H9 (cell line): ENCODE data around the gene ADPRH. TPM values are rescaled to one million over a fixed set of nuclear protein-coding genes. Genes with fewer than 3 reads are reported as not detected.

Source experiments
- DNase-seq: peaks from one replicate; pipeline ENCODE4 v3.0.0-alpha.2; 2017
- H2AFZ ChIP-seq: one replicate; pipeline ENCODE4 v1.6.1; 2013; ENCODE audit warnings: mild to moderate bottlenecking, low read length, control low read depth, moderate library complexity
- H2AK5ac ChIP-seq: 2 replicates; pipeline ENCODE4 v1.6.1; 2013; ENCODE audit warnings: low read length, control low read depth, mixed read lengths; ENCODE audit not compliant: insufficient read length
- H2BK120ac ChIP-seq: one replicate; pipeline ENCODE4 v1.6.1; 2013; ENCODE audit warnings: low read depth, mild to moderate bottlenecking, low read length, control low read depth, inconsistent platforms; ENCODE audit not compliant: poor library complexity, severe bottlenecking
- H2BK12ac ChIP-seq: 2 replicates; pipeline ENCODE4 v1.6.1; 2013; ENCODE audit warnings: low read length, control low read depth, mixed read lengths, low read depth; ENCODE audit not compliant: insufficient read length
- H2BK15ac ChIP-seq: 2 replicates; pipeline ENCODE4 v1.6.1; 2013; ENCODE audit warnings: low read depth, low read length, control low read depth
- H2BK20ac ChIP-seq: one replicate; pipeline ENCODE4 v1.6.1; 2013; ENCODE audit warnings: low read depth, mild to moderate bottlenecking, low read length, control low read depth, inconsistent platforms; ENCODE audit not compliant: poor library complexity, severe bottlenecking
- H2BK5ac ChIP-seq: 2 replicates; pipeline ENCODE4 v1.6.1; 2013; ENCODE audit warnings: low read length, control low read depth, mixed read lengths; ENCODE audit not compliant: insufficient read length
- H3K14ac ChIP-seq: 2 replicates; pipeline ENCODE4 v1.6.1; 2013; ENCODE audit warnings: low read length, control low read depth; ENCODE audit not compliant: insufficient read depth
- H3K18ac ChIP-seq: 2 replicates; pipeline ENCODE4 v1.6.1; 2013; ENCODE audit warnings: low read depth, mild to moderate bottlenecking, mixed read lengths, low read length, control low read depth; ENCODE audit not compliant: insufficient read length
- H3K23ac ChIP-seq: 2 replicates; pipeline ENCODE4 v1.6.1; 2013; ENCODE audit warnings: low read length, control low read depth, mixed read lengths, low read depth; ENCODE audit not compliant: insufficient read length
- H3K23me2 ChIP-seq: 2 replicates; pipeline ENCODE4 v1.6.1; 2013; ENCODE audit warnings: low read depth, mild to moderate bottlenecking, mixed read lengths, low read length, control low read depth; ENCODE audit not compliant: insufficient read length, poor library complexity, severe bottlenecking
- H3K27ac ChIP-seq: 2 replicates; pipeline ENCODE4 v1.5.1; 2013; ENCODE audit warnings: low read length, control low read depth, mixed read lengths, low read depth; ENCODE audit not compliant: insufficient read length
- H3K27me3 ChIP-seq: 2 replicates; pipeline ENCODE4 v1.6.1; 2013; ENCODE audit warnings: low read length, control low read depth, inconsistent platforms; ENCODE audit not compliant: insufficient read depth
- H3K4ac ChIP-seq: 2 replicates; pipeline ENCODE4 v1.6.1; 2013; ENCODE audit warnings: low read depth, mild to moderate bottlenecking, control low read depth, inconsistent platforms, low read length, moderate library complexity
- H3K4me1 ChIP-seq: 2 replicates; pipeline ENCODE4 v1.6.1; 2013; ENCODE audit warnings: low read length, control low read depth, inconsistent platforms; ENCODE audit not compliant: insufficient read depth
- H3K4me2 ChIP-seq: 2 replicates; pipeline ENCODE4 v1.6.1; 2013; ENCODE audit warnings: low read length, control low read depth, mixed read lengths; ENCODE audit not compliant: insufficient read length, insufficient read depth
- H3K56ac ChIP-seq: 2 replicates; pipeline ENCODE4 v1.6.1; 2013; ENCODE audit warnings: low read depth, mild to moderate bottlenecking, mixed read lengths, low read length, control low read depth; ENCODE audit not compliant: insufficient read length
- H3K79me1 ChIP-seq: 2 replicates; pipeline ENCODE4 v1.6.1; 2013; ENCODE audit warnings: low read depth, mild to moderate bottlenecking, moderate library complexity, low read length, control low read depth, inconsistent platforms; ENCODE audit not compliant: insufficient read depth, poor library complexity, severe bottlenecking
- H3K79me2 ChIP-seq: 2 replicates; pipeline ENCODE4 v1.6.1; 2013; ENCODE audit warnings: low read length, control low read depth, inconsistent platforms; ENCODE audit not compliant: insufficient read depth
- H3K9ac ChIP-seq: 2 replicates; pipeline ENCODE4 v1.6.1; 2013; ENCODE audit warnings: low read length, control low read depth, mixed read lengths; ENCODE audit not compliant: insufficient read length; ENCODE audit errors: extremely low read depth
- H3K9me3 ChIP-seq: one replicate; pipeline ENCODE4 v1.6.1; 2013; ENCODE audit warnings: low read depth, low read length, inconsistent platforms; ENCODE audit not compliant: control insufficient read depth
- H3T11ph ChIP-seq: one replicate; pipeline ENCODE4 v1.6.1; 2013; ENCODE audit warnings: mild to moderate bottlenecking, low read length, control low read depth, inconsistent platforms
- H4K20me1 ChIP-seq: one replicate; pipeline ENCODE4 v1.6.1; 2013; ENCODE audit not compliant: control insufficient read depth, insufficient read length, insufficient read depth
- H4K5ac ChIP-seq: 2 replicates; pipeline ENCODE4 v1.6.1; 2013; ENCODE audit warnings: low read depth, mild to moderate bottlenecking, mixed read lengths, low read length, control low read depth; ENCODE audit not compliant: insufficient read length
- H4K8ac ChIP-seq: replicated peaks from 2 replicates; pipeline ENCODE4 v1.6.1; 2013; ENCODE audit warnings: low read length, control low read depth, mixed read lengths, low read depth; ENCODE audit not compliant: insufficient read length
- H4K91ac ChIP-seq: 2 replicates; pipeline ENCODE4 v1.6.1; 2013; ENCODE audit warnings: low read depth, mild to moderate bottlenecking, moderate library complexity, mixed read lengths, low read length, control low read depth; ENCODE audit not compliant: insufficient read length
- H3K27ac Mint-ChIP-seq, 3 experiments: 2 replicates in 2 of 3; 3 replicates in 1 of 3; pipeline ENCODE4 v1.8.0; 2020 to 2021; ENCODE audit warnings: mixed read lengths in 3 of 3, mild to moderate bottlenecking in 1 of 3, moderate library complexity in 1 of 3
- H3K27me3 Mint-ChIP-seq: 2 replicates; pipeline ENCODE4 v1.8.0; 2021; ENCODE audit warnings: low read depth, mild to moderate bottlenecking, moderate library complexity, mixed read lengths
- H3K36me3 Mint-ChIP-seq, 3 experiments: 2 replicates in 2 of 3; 3 replicates in 1 of 3; pipeline ENCODE4 v1.8.0; 2020 to 2021; ENCODE audit warnings: low read depth in 3 of 3, mixed read lengths in 3 of 3; ENCODE audit not compliant: insufficient read depth in 1 of 3
- H3K4me1 Mint-ChIP-seq, 2 experiments: 2 replicates each; pipeline ENCODE4 v1.8.0; 2020; ENCODE audit warnings: mixed read lengths in 2 of 2
- H3K4me3 Mint-ChIP-seq, 2 experiments: 2 replicates in 1 of 2; 3 replicates in 1 of 2; pipeline ENCODE4 v1.8.0; 2020 to 2021; ENCODE audit warnings: mild to moderate bottlenecking in 2 of 2, mixed read lengths in 2 of 2, moderate library complexity in 1 of 2
- H3K9me3 Mint-ChIP-seq, 2 experiments: 2 replicates in 1 of 2; 3 replicates in 1 of 2; pipeline ENCODE4 v1.8.0; 2020; ENCODE audit warnings: mild to moderate bottlenecking in 2 of 2, mixed read lengths in 2 of 2, moderate library complexity in 1 of 2
- CTCF ChIP-seq: fragments of 200-600 bp; sonication (generic); conservative IDR thresholded peaks from 3 replicates; pipeline ENCODE4 v1.8.0; 2021; ENCODE audit warnings: antibody characterized with exemption, mild to moderate bottlenecking
- WGBS: extraction: QIAGEN DNeasy Blood & Tissue Kit; methylation state at CpG from one replicate; pipeline ENCODE4 v1.1.7; 2013; ENCODE audit warnings: missing lambda C conversion rate, low lambda C conversion rate, mixed read lengths; ENCODE audit not compliant: insufficient read length; ENCODE audit errors: extremely low coverage; 5-methylcytosine and 5-hydroxymethylcytosine counted together
- total RNA-seq: library from RNA; stranded (reverse); gene quantifications from 2 replicates; pipeline ENCODE4 v1.2.1, GENCODE V29; 2021

ADPRH gene
- total RNA-seq, 1 experiment from 2014 or later = 3.1 TPM

DNA sequence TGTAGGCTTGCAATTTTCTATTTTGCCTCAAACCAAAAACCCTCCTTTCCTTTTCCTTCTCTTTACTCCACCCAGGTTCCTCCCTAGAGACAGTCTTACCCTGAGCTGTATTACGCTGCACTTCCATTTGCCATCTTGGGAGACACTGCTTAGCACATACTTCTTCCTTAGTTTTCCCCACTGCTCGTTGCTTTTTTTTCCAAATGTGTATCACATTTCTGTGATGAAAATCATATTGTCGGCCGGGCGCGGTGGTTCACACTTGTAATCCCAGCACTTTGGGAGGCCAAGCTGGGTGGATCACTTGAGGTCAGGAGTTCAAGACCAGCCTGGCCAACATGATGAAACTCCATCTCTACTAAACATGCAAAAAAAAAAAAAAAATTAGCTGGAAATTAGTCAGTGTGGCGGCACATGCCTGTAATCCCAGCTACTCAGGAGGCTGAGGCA is 51.6 kb downstream of the ADPRH start:
- Histone ChIP-seq H3K9ac (no peak overlapping the region), H2AFZ (no peak overlapping the region), H4K20me1 (no peaks in the 10 kb centered on the region), H3K56ac (no peak overlapping the region), H3K27ac (no peak overlapping the region), H3K4me1 (no peaks in the 10 kb centered on the region), H2BK5ac (no peak overlapping the region), H3K4ac (no peak overlapping the region), H2BK12ac (no peak overlapping the region), H3K27me3 (no peaks in the 10 kb centered on the region), H3K79me1 (no peaks in the 10 kb centered on the region), H3K23me2 (no peaks in the 10 kb centered on the region), H4K91ac (no peak overlapping the region), H3K79me2 (no peaks in the 10 kb centered on the region), H3K4me2 (no peak overlapping the region), H3T11ph (no peak overlapping the region), H3K14ac (no peak overlapping the region), H3K9me3 (no peaks in the 10 kb centered on the region), H4K5ac (no peak overlapping the region), H3K23ac (no peak overlapping the region), H3K18ac (no peak overlapping the region), H4K8ac (no peak overlapping the region), H2BK15ac (no peak overlapping the region), H2AK5ac (no peak overlapping the region), H2BK120ac (no peak overlapping the region), H2BK20ac (no peak overlapping the region)
- H3K36me3 Mint-ChIP-seq = no peaks in the 10 kb centered on the region
- no peaks in the 10 kb centered on the region for H3K9me3 Mint-ChIP-seq
- DNase-seq = no peak
- no peak overlapping the region; a peak in 1 of 7 replicates for H3K27ac Mint-ChIP-seq
- peaks cover 2% of the 10 kb centered on the region for H3K27me3 Mint-ChIP-seq
- no peak overlapping the region for H3K4me3 Mint-ChIP-seq
- H3K4me1 Mint-ChIP-seq = peaks cover 15 to 19% of the 10 kb centered on the region in 2 experiments
- no peak for TF ChIP-seq CTCF
- WGBS = no CpG with 5 or more reads among the region's 7 CpGs
